ENCODE results near the gene PSME3IP1. TPM values are rescaled to one million over a fixed set of nuclear protein-coding genes. Genes with fewer than 3 reads are reported as not detected.

The PSME3IP1 gene
- total RNA-seq, 1 donor from 2014 or later: 94.4 TPM

- H3K4me1 Mint-ChIP-seq (ENCODE audit: unreplicated experiment): peaks cover 11% of the 10 kb centered on the region
- peaks cover 4% of the 10 kb centered on the region for H3K36me3 Mint-ChIP-seq
- no peaks in the 10 kb centered on the region for H3K9me3 Mint-ChIP-seq
- H3K4me3 Mint-ChIP-seq: no peak overlapping the region
- DNase-seq (ENCODE audit: extremely low spot score, unreplicated experiment): no peak
- TF ChIP-seq CTCF (conservative IDR thresholded peaks at IDR 0.05): no peak
- no peak overlapping the region for H3K27ac Mint-ChIP-seq
- no peaks in the 10 kb centered on the region for H3K27me3 Mint-ChIP-seq
Observed at GRCh38 chr16:57128771-57129389, 57.0 kb downstream of the PSME3IP1 start.

- no peak for TF ChIP-seq CTCF (conservative IDR thresholded peaks at IDR 0.05)
- Mint-ChIP-seq H3K9me3 (no peaks in the 10 kb centered on the region), H3K4me3 (no peak overlapping the region), H3K4me1 (ENCODE audit: unreplicated experiment) (peaks cover 11% of the 10 kb centered on the region), H3K36me3 (peaks cover 4% of the 10 kb centered on the region), H3K27me3 (no peaks in the 10 kb centered on the region), H3K27ac (no peak overlapping the region)
- no peak for DNase-seq (ENCODE audit: extremely low spot score, unreplicated experiment)
Observed at GRCh38 chr16:57127836-57128235, 58.0 kb downstream of the PSME3IP1 start.

DNA sequence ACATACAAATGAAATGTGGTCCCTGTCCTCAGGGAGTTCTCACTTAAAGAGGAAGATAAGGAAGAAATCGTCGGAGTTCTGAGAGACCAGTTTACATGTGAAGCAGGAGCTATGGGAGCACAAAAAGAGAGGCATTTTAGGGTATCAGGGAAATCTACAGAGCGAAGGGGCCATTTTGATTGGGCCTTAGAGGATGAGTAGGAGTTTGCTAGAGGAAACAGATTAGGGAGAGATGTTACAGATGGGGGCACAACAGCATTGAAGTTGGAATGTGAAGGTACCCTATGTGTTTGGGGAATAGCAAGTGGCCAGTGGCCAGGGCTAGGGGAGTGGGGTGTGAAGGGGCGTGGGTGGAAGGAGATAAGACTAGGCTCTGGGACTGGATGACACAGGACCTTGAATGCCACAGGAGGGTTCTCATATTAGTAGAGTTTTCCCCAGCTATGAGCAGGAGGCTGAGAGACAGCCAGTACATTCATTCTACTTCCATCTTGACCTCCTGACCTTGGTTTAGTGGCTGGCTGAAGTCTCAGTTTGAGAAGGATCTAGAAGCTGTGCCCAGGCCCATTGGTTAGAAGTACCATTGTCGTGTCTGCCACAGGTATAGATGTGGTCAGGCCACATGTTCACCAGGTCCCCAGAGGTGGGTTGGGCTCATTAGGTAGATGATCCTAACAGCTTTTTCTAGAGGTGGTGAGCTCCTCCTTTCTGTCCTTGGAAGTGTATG, 58.6 kb downstream of the PSME3IP1 start:
- no peaks in the 10 kb centered on the region for H3K9me3 Mint-ChIP-seq
- no peak overlapping the region for H3K4me3 Mint-ChIP-seq
- DNase-seq (ENCODE audit: extremely low spot score, unreplicated experiment): no peak
- H3K36me3 Mint-ChIP-seq: peaks cover 4% of the 10 kb centered on the region
- H3K27me3 Mint-ChIP-seq: no peaks in the 10 kb centered on the region
- no peak for TF ChIP-seq CTCF (conservative IDR thresholded peaks at IDR 0.05)
- no peak overlapping the region for H3K27ac Mint-ChIP-seq
- H3K4me1 Mint-ChIP-seq (ENCODE audit: unreplicated experiment): peaks cover 11% of the 10 kb centered on the region

DNA sequence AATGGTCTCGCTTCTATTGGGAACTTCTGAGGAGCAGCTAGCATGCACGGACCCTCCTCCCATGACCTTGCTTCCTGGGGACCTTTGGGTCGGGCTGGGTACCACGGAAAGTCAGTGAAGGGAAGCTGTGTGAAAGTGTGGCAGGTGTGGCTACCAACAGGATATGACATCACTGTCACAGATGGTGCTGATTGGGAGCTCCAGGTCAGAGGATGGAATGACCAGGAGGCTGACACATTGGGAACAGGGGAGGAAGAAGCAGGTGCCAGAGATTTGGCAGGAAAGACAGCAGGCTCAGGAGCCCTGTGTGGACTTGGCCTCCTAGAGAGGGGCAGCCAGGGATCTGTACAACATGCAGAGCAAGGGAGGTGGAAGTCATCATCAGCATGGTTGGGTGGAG, 59.4 kb downstream of the PSME3IP1 start:
- DNase-seq (ENCODE audit: extremely low spot score, unreplicated experiment): no peak
- Mint-ChIP-seq H3K4me3 (no peak overlapping the region), H3K36me3 (peaks cover 4% of the 10 kb centered on the region), H3K27me3 (no peaks in the 10 kb centered on the region), H3K4me1 (ENCODE audit: unreplicated experiment) (peaks cover 4% of the 10 kb centered on the region), H3K27ac (no peak overlapping the region), H3K9me3 (no peaks in the 10 kb centered on the region)
- no peak for TF ChIP-seq CTCF (conservative IDR thresholded peaks at IDR 0.05)

- no peaks in the 10 kb centered on the region for H3K27me3 Mint-ChIP-seq
- no peak for TF ChIP-seq CTCF (conservative IDR thresholded peaks at IDR 0.05)
- H3K4me3 Mint-ChIP-seq: no peak overlapping the region
- H3K27ac Mint-ChIP-seq: no peak overlapping the region
- no peak for DNase-seq (ENCODE audit: extremely low spot score, unreplicated experiment)
- H3K4me1 Mint-ChIP-seq (ENCODE audit: unreplicated experiment): peaks cover 4% of the 10 kb centered on the region
- peaks cover 4% of the 10 kb centered on the region for H3K36me3 Mint-ChIP-seq
- H3K9me3 Mint-ChIP-seq: no peaks in the 10 kb centered on the region
Observed at GRCh38 chr16:57125969-57126368, 59.9 kb downstream of the PSME3IP1 start.

All from type B pancreatic cell (in vitro differentiated cells).